GM18505 (cell line): Measurements from ENCODE around the gene KIAA0930.
"Not testable (repeated sequence)": the region's sequence is repeated elsewhere in the genome, so short reads cannot be mapped to it uniquely, and the experiment has no call there.

Source experiments
- ATAC-seq: cut with Tn5 transposase; IDR thresholded peaks from one replicate; pipeline ENCODE4 v1.9.1; 2021; ENCODE audit not compliant: unreplicated experiment
- POLR2A ChIP-seq: IDR thresholded peaks from 4 replicates; pipeline ENCODE4 v1.6.1; 2011; ENCODE audit warnings: borderline replicate concordance; ENCODE audit not compliant: insufficient read depth, insufficient read length; ENCODE audit errors: extremely low read depth

KIAA0930 gene

DNA sequence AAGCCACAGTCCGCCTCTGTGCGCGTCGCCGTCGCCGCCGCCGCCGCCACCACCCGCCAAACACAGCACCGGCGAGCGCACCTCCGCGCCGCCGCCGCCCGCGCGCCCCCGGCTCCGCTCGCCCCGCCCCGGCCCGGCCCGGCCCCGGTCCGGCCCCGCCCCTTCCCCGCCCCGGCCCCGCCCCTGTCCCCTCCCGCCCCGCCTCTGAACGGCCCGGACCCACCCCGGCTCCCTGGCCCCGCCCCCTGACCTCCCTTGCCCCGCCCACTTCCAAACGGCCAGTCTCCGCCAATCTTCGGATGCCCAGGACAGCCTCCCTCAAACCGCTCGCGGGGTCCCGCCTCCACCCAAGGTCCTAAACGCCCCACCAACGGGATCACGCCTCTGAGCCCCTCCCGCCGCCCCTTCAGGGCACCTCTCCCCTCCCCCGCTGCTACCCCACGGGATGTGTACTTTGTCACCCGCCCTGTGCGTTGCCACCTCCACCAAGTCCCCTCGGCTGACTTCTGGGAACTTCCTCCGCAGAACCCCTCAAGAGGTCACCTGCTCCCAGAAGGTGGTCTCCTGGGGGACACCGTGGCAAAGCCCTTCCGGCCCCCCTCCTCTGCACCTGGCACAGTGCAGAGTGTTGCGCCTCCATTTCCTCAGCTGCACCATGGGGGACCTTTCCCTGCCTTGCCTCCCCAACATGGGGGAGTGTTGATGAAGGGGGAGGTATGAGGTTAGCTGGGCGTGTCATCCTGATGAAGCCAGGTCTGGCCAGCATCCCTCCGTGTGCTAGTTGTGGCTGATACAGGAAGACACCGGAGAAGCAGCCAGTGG is at the start of gene KIAA0930:
TSS of gene KIAA0930 (minus strand) at position 85 of the 822 bp plus-strand sequence. CDS start 191 bp downstream, outside the sequence.
- no peak for TF ChIP-seq POLR2A
- ATAC-seq = peak; percentile 39

DNA sequence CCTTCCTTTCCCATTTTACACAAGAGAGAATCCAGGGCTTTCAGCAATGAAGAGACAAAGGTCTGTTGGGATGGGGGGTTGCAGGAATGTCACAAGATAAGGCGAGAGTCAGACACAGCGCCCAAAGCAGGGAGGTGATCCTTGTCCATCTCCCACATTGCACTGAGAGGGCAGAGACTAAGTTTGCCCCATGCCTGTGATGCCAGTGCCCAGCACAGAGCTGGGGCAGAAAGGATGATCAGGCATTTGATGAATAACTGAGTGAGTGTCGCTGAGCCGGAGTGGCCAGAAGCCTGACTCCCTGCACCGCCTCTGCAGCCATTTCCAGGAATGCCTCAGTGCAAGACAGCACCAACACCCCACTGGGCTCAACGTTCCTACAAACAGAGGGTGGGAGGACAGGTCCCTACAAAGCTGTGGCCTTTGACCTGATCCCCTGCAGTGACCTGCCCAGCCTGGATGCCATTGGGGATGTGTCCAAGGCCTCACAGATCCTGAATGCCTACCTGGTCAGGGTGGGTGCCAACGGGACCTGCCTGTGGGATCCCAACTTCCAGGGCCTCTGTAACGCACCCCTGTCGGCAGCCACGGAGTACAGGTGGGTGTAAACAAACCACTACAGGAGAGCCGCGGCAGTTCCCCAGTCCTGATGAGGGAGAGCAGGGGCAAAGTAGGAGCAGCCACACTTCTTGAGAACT is 46.3 kb upstream of the KIAA0930 start:
- ATAC-seq = no peak
- TF ChIP-seq POLR2A = no peak

DNA sequence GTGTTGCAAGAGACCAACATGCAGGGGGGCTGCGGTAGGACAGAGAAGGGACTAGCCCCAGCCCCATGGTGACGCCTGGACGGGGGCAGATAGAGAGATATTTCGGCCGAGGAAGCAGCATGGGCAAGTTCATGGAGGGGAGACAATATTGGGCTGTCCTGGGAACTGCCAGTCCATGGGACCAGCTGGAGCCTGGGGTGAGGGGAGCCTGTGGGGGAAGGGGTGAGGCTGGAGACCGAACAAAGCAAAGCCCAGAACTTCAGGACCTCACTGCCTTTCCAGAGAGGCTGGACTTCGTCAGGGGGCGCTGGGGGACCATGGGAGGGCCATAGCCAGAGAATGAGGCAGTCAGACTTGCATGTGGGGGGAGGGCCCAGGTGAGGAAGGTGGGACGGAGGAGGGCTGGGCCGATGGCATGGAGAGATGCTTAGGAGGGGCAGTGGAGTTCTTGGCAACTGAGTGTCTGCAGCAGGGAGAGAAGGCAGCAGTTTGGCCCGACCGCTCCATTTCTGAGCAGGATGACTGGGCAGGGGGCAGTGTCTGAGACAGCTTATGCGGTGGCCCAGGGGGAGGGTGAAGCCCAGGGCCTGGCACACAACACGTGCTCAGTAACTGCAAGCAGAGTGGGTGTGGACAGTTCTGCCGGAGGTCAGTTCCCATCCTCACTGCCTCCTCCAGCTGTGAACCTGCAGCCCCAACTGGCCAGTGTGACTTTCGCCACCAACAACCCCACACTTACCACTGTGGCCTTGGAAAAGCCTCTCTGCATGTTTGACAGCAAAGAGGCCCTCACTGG is 44.8 kb upstream of the KIAA0930 start:
- ATAC-seq = no peak
- no peak for TF ChIP-seq POLR2A

- no peak for ATAC-seq
Measured at GRCh38 chr22:45284705-45285262, 44.1 kb upstream of the KIAA0930 start, which contains the start of gene UPK3A. TSS of gene UPK3A (plus strand) at chr22:45284949. CDS start at chr22:45285014, 65 bp downstream.

GRCh38 chr22:45281010-45281409 is 40.3 kb upstream of the KIAA0930 start:
- no peak for ATAC-seq
- TF ChIP-seq POLR2A = no peak

More at GRCh38 chr22:45284705-45285262, 44.1 kb upstream of the KIAA0930 start, which contains the start of gene UPK3A:
- no peak for TF ChIP-seq POLR2A

DNA sequence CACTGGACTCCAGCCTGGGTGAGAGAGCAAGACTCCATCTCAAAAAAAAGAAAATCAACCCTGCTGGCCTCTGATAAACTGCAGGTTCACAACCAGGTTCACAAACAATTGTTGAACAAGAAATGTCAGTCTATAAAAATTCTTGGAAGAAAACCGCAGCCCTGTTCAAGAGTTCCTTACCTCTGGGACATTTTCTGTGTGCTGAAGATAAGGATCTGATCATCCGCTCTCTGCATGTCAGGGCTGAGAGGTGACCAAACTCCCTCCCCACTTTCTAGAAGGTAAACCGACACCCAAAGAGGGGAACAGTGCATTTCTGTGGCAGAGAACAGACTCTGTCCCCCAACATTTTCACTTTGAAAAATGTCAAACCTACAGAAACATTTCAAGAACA is 39.9 kb upstream of the KIAA0930 start:
- TF ChIP-seq POLR2A = no peak

DNA sequence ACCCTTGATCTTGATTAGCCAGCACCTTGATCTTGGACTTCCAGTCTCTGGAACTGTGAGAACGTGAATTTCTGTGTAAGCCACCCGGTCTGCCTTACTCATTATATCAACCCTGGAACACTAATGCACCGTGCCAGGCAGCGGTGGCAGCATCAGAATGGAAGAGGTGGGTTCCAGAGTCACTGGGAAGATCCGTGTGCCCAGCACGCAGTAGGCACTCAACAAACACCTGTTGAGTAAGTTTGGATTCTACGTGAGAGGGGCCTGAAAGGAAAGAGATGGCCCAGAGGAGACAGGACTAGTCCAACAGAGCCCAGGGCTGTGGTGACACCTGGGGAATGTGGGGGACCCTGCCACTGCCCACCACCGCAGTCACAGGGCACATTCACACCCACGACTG is 37.4 kb upstream of the KIAA0930 start:
- no peak for ATAC-seq
- no peak for TF ChIP-seq POLR2A

More for the DNA sequence above, 39.9 kb upstream of the KIAA0930 start:
- no peak for ATAC-seq

GRCh38 chr22:45277720-45278119 is 37.0 kb upstream of the KIAA0930 start:
- ATAC-seq = not testable (repeated sequence)

GRCh38 chr22:45276507-45277105 is 35.9 kb upstream of the KIAA0930 start:
- ATAC-seq = no peak
- TF ChIP-seq POLR2A = no peak

DNA sequence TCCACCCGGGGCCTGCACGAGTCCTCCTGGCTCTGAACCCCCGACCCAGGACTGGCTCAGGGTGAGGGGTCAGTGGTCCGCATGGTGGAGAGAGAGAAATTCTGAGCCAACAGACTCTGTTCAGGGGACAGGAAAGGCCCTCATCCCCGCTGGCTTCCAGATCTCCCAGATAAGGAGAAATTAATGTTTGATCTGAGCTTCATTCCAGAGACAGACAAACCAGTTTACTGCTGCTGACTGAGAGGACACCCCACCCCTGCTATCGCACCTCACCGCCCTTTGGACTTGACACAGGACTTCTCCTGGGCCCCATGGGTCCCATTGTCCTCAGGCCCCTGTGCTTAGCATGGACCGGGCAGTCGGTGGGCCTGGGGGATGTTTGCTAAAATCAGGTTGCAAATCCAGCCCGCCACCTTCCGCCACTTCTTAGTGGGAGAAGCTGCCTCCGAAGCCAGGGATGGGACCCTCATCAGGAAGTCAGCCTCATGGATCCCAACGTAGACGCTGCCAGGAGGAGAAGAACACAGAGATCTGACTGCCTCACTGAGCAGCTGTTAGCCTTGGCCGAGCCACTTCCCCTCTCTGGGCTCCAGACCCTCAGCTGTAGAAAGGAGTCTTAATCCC is 32.9 kb upstream of the KIAA0930 start:
- no peak for ATAC-seq
- no peak for TF ChIP-seq POLR2A

DNA sequence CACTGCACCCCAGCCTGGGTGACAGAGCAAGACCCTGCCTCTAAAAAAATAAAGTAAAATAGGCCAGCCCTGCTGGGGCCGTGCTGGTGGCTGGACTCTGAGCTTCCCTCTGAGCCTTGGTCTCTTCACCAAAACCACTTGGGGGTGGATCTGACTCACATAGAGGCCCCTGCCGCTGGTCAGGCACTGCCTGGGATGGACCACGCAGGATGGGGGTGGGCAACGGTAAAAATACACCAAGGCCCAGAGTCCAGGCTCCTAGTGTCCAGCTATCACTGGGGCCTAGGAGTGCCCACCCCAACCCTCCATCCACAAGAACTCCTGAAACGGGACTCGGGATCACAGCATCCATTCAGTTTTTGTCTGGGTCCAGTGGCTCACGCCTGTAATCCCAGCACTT is 31.8 kb upstream of the KIAA0930 start:
- no peak for TF ChIP-seq POLR2A
- ATAC-seq = no peak

GRCh38 chr22:45271667-45272201 is 31.0 kb upstream of the KIAA0930 start:
- TF ChIP-seq POLR2A = no peak
- ATAC-seq = no peak
